HCT116 (cell line): Measurements from ENCODE around the gene XG. TPM values are rescaled to one million over a fixed set of nuclear protein-coding genes. Genes with fewer than 3 reads are reported as not detected.

Experiments
- ATAC-seq: fragments of 200-7000 bp; cut with Tn5 transposase; 2 replicates; pipeline ENCODE4 v1.9.1; 2020; ENCODE audit warnings: mild to moderate bottlenecking, moderate library complexity
- BruUV-seq: library from RNA; stranded (reverse); fragments of 400-500 nt; replicated peaks from 2 replicates; lab custom pipeline; 2021; lab: Mats Ljungman, UMichigan
- CTCF ChIA-PET: fragments of 300-600 bp; sonication (Branson Sonifier 250); formaldehyde crosslinking; loops from one replicate; lab custom pipeline; 2021; ENCODE audit warnings: antibody characterized with exemption; lab: Charles Lee
- POLR2A ChIA-PET: fragments of 300-600, 350-600 bp; sonication (Branson Sonifier 250); formaldehyde crosslinking; loops from one replicate; lab custom pipeline; 2021; ENCODE audit warnings: antibody characterized with exemption; lab: Charles Lee
- RAD21 ChIA-PET, 2 experiments: fragments of 300-600 bp; sonication (Branson Sonifier 250); formaldehyde crosslinking; loops; one replicate each; lab custom pipeline; 2023; ENCODE audit warnings: low total read pairs in 2 of 2; ENCODE audit not compliant: uncharacterized antibody in 2 of 2, unreplicated experiment in 2 of 2, low non-redundant PET in 1 of 2; lab: Charles Lee
- DNase-seq: peaks from one replicate; pipeline ENCODE4 v3.0.0-alpha.2; 2010; ENCODE audit warnings: low read depth, low spot score
- H2AFZ ChIP-seq: fragments of 200-600 bp; shearing (Covaris generic), sonication (generic); 2 replicates; pipeline ENCODE4 v1.6.1; 2017; ENCODE audit warnings: low read depth, mixed run types, mixed read lengths, antibody characterized with exemption, low read length; ENCODE audit not compliant: poor library complexity, severe bottlenecking
- H3K27ac ChIP-seq: 2 replicates; pipeline ENCODE4 v1.5.1; 2012; ENCODE audit warnings: low read depth, low read length
- H3K27me3 ChIP-seq: fragments of 200-600 bp; sonication (generic); 2 replicates; pipeline ENCODE4 v1.6.1; 2016; ENCODE audit warnings: mixed run types, low read length, mixed read lengths; ENCODE audit not compliant: insufficient read depth
- H3K36me3 ChIP-seq, 2 experiments: fragments of 200-500 bp in 1 of 2; fragments of 200-600 bp in 1 of 2; sonication (Bioruptor generic) in 1 of 2; sonication (generic) in 1 of 2; 2 replicates each; pipeline versions ENCODE4 v1.5.1 to v1.6.1; 2014 to 2016; ENCODE audit warnings: low read length in 2 of 2, inconsistent platforms in 1 of 2, mixed read lengths in 1 of 2, mixed run types in 1 of 2; ENCODE audit not compliant: insufficient read depth in 2 of 2, control insufficient read depth in 1 of 2
- H3K4me1 ChIP-seq, 2 experiments: fragments of 200-600 bp in 1 of 2; sonication (generic) in 1 of 2; 2 replicates each; pipeline versions ENCODE4 v1.5.1 to v1.6.1; 2012 to 2017; ENCODE audit warnings: low read length in 2 of 2, inconsistent platforms in 1 of 2, mild to moderate bottlenecking in 1 of 2, mixed read lengths in 1 of 2, mixed run types in 1 of 2, moderate library complexity in 1 of 2; ENCODE audit not compliant: insufficient read depth in 2 of 2, control insufficient read depth in 1 of 2
- H3K4me2 ChIP-seq: fragments of 200-600 bp; sonication (generic); 2 replicates; pipeline ENCODE4 v1.6.1; 2017; ENCODE audit warnings: mixed run types, low read length, mixed read lengths
- H3K4me3 ChIP-seq, 2 experiments: fragments of 200-600 bp in 1 of 2; sonication (generic) in 1 of 2; replicated peaks in 1 of 2; 2 replicates each; pipeline ENCODE4 v1.5.1; 2011 to 2016; ENCODE audit warnings: low read length in 2 of 2, control low read depth in 1 of 2, low read depth in 1 of 2, mild to moderate bottlenecking in 1 of 2, mixed read lengths in 1 of 2, mixed run types in 1 of 2
- H3K79me2 ChIP-seq: fragments of 200-600 bp; sonication (generic); 2 replicates; pipeline ENCODE4 v1.6.1; 2017; ENCODE audit warnings: mild to moderate bottlenecking, mixed run types, low read length, moderate library complexity, mixed read lengths; ENCODE audit not compliant: insufficient read depth
- H3K9ac ChIP-seq: fragments of 200-600 bp; sonication (generic); 2 replicates; pipeline ENCODE4 v1.6.1; 2016; ENCODE audit warnings: low read length, mixed read lengths
- H3K9me2 ChIP-seq: fragments of 200-600 bp; sonication (generic), shearing (Covaris generic); 2 replicates; pipeline ENCODE4 v1.6.1; 2017; ENCODE audit warnings: mixed run types, mild to moderate bottlenecking, moderate library complexity; ENCODE audit not compliant: insufficient read depth
- H3K9me3 ChIP-seq, 2 experiments: fragments of 200-500 bp in 1 of 2; fragments of 200-600 bp in 1 of 2; sonication (Bioruptor generic) in 1 of 2; sonication (generic) in 1 of 2; 2 replicates each; pipeline ENCODE4 v1.6.1; 2014 to 2017; ENCODE audit warnings: low read length in 2 of 2, mixed read lengths in 2 of 2, inconsistent platforms in 1 of 2, low read depth in 1 of 2, mild to moderate bottlenecking in 1 of 2, mixed run types in 1 of 2, moderate library complexity in 1 of 2; ENCODE audit not compliant: control insufficient read depth in 1 of 2, insufficient read depth in 1 of 2
- H4K20me1 ChIP-seq: fragments of 200-600 bp; sonication (generic), shearing (Covaris generic); 2 replicates; pipeline ENCODE4 v1.6.1; 2017; ENCODE audit warnings: mixed run types, mild to moderate bottlenecking, moderate library complexity; ENCODE audit not compliant: insufficient read depth
- CBX3 ChIP-seq: IDR thresholded peaks from 2 replicates; pipeline ENCODE4 v1.6.1; 2012; ENCODE audit warnings: low read depth
- EZH2 ChIP-seq: fragments of 200-600 bp; sonication (generic); IDR thresholded peaks from 2 replicates; pipeline ENCODE4 v1.6.1; 2017; ENCODE audit warnings: antibody characterized with exemption, mixed run types
- POLR2A ChIP-seq: IDR thresholded peaks from 2 replicates; pipeline ENCODE4 v1.7.0; 2011; ENCODE audit warnings: borderline replicate concordance; ENCODE audit not compliant: insufficient read depth, insufficient read length; ENCODE audit errors: extremely low read depth
- SIN3A ChIP-seq: IDR thresholded peaks from 2 replicates; pipeline ENCODE4 v1.6.1; 2012; ENCODE audit warnings: low read depth
- SP1 ChIP-seq: IDR thresholded peaks from 2 replicates; pipeline ENCODE4 v1.6.1; 2012; ENCODE audit warnings: low read depth
- ZFX ChIP-seq: fragments of 450-650 bp; IDR thresholded peaks from 2 replicates; pipeline ENCODE4 v1.6.1; 2017
- intact Hi-C: fragments of 100-400 bp; cut with micrococcal nuclease; formaldehyde crosslinking; loops from 2 replicates; pipeline ENCODE4 v1.10.0; 2022
- total RNA-seq: library from RNA; stranded (reverse); gene quantifications from one replicate; pipeline ENCODE4 v1.2.1, GENCODE V29; 2021; ENCODE audit not compliant: unreplicated experiment
- TF ChIP-seq, protein P1 (sequence below): IDR thresholded peaks from 2 replicates; pipeline ENCODE4 v1.6.1; 2012

The XG gene
- total RNA-seq, 1 experiment from 2014 or later: not detected

DNA sequence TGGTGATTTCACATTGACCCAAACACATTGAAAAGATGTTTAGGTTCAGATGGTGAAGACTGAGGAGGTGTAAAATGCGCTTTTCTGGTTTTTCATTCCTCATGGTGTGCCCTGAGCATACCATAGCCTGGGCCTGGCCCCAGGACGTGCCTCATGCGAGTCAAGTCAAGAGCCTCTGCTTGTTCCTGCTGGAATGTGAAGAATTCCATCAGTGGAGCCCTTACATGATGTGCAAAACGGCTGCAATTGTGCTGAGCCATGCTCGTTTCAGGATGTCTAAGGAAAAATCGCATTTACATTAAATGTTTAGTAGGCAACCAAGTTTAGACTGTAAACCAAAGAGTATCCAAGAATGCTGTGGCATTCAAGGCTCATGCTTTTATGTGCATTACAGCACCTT is 111.8 kb downstream of the XG start:
- no TSS peak for BruUV-seq
- H3K9ac ChIP-seq: no peak overlapping the region
- no peaks in the 10 kb centered on the region for H3K9me3 ChIP-seq
- no peaks in the 10 kb centered on the region for H3K36me3 ChIP-seq
- H3K4me2 ChIP-seq: no peak overlapping the region
- H4K20me1 ChIP-seq: no peaks in the 10 kb centered on the region
- H3K79me2 ChIP-seq: no peaks in the 10 kb centered on the region
- intact Hi-C loops: no loop called here
- H3K9me2 ChIP-seq: no peaks in the 10 kb centered on the region
- no peak overlapping the region for H3K4me3 ChIP-seq
- no peak for TF ChIP-seq EZH2
- TF ChIP-seq CBX3: no peak
- TF ChIP-seq, protein P1, sequence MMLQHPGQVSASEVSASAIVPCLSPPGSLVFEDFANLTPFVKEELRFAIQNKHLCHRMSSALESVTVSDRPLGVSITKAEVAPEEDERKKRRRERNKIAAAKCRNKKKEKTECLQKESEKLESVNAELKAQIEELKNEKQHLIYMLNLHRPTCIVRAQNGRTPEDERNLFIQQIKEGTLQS: no peak
- no peak for TF ChIP-seq SP1
- TF ChIP-seq POLR2A: no peak
- no peak for TF ChIP-seq SIN3A
- no peak for TF ChIP-seq ZFX
- H3K27me3 ChIP-seq: no peaks in the 10 kb centered on the region
- no peaks in the 10 kb centered on the region for H3K4me1 ChIP-seq
- no peak overlapping the region for H2AFZ ChIP-seq
- DNase-seq (no peak), ATAC-seq (no peak)
- ChIA-PET RAD21 (no interaction called here), CTCF (no interaction called here), POLR2A (no interaction called here)
- no peak overlapping the region for H3K27ac ChIP-seq

Other genes with a start within 250 kb of the XG start
- gene CD99, start 60.7 kb upstream of the XG start, total RNA-seq: 59.6 TPM
- not detected for gene GYG2, start 76.9 kb downstream of the XG start, total RNA-seq
- 8.0 TPM for gene ARSD, start 177.3 kb downstream of the XG start, total RNA-seq